AG10803 (cell line): ENCODE results near the gene UROC1.

Experiments used
- DNase-seq: peaks from one replicate; pipeline ENCODE4 v3.0.0; 2010; ENCODE audit warnings: low read depth
- H3K4me3 ChIP-seq: 2 replicates; pipeline ENCODE4 v1.5.1; 2011; ENCODE audit warnings: mild to moderate bottlenecking, low read length, control low read depth
- TF ChIP-seq, protein P1 (sequence below): conservative IDR thresholded peaks from 2 replicates; pipeline ENCODE4 v1.5.1; 2011; ENCODE audit warnings: mild to moderate bottlenecking, low read length, control low read depth, inconsistent platforms

The UROC1 gene

DNA sequence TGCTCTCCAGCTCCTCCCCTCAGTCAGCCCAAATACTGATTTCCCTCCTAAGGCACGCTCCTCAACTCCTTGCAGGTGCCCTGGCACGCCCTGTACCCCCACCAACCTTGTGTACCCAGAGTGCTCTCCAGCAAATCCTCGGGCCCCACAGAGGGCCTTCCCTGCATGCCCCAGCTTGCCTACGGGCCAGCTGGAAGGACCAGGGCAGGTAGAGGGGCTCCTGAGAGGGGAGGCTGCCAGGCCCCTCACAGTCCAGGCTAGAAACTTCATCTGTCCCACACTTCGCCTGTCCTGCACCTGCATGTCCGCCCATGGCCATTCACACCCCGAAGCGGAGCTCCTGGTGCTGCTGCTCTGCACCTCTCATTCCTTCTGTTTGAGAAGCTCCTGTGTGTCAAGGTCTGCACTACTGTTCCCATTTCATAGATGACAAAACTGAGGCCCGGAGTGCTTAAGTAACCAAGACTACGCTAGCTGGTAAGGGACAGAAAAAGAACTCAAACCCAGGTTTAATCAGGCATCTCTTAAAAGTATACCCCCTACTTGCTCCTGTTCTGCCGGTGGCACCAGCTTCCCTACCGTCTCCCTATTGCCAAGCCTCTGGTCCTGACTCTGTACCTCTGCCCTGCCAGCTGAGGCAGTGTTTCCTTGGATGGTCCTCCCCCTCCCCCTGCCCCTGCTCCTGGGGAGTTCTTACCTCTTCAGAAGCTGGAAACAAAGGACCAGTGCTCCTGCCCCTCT is 77.4 kb downstream of the UROC1 start:
- H3K4me3 ChIP-seq = no peak overlapping the region
- no peak for DNase-seq
- TF ChIP-seq, protein P1, sequence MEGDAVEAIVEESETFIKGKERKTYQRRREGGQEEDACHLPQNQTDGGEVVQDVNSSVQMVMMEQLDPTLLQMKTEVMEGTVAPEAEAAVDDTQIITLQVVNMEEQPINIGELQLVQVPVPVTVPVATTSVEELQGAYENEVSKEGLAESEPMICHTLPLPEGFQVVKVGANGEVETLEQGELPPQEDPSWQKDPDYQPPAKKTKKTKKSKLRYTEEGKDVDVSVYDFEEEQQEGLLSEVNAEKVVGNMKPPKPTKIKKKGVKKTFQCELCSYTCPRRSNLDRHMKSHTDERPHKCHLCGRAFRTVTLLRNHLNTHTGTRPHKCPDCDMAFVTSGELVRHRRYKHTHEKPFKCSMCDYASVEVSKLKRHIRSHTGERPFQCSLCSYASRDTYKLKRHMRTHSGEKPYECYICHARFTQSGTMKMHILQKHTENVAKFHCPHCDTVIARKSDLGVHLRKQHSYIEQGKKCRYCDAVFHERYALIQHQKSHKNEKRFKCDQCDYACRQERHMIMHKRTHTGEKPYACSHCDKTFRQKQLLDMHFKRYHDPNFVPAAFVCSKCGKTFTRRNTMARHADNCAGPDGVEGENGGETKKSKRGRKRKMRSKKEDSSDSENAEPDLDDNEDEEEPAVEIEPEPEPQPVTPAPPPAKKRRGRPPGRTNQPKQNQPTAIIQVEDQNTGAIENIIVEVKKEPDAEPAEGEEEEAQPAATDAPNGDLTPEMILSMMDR = no peak

DNA sequence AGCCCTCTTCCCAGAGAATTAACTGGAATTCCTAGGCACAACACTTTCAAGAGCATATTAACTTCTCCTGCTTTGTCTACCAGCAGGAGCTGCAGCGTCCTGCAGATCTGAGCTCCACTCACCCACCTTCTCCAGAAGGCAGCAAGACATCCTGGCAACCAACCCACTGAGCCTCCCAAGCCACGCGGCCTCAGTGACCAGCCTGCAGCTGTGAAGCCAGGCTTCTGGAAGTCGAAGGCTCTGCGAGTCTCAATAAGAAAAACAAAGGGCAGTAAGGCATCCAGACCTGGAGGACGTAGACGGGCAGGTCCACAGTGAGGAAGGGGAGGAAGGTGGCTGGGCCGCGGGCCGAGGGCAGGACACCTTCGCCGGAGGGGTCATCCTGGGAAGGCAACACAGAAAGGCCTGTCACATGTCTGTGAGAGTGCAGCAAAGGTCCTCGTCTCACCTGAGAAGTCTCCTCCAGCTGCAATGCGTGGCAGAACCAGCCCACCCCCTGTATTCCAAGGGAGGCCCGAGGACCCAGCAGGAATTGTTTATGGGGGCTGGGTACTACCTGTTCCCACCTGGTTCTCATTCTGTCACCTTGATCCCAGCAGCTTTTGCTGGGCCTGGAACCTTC is 78.1 kb downstream of the UROC1 start:
- TF ChIP-seq, protein P1 = no peak

DNA sequence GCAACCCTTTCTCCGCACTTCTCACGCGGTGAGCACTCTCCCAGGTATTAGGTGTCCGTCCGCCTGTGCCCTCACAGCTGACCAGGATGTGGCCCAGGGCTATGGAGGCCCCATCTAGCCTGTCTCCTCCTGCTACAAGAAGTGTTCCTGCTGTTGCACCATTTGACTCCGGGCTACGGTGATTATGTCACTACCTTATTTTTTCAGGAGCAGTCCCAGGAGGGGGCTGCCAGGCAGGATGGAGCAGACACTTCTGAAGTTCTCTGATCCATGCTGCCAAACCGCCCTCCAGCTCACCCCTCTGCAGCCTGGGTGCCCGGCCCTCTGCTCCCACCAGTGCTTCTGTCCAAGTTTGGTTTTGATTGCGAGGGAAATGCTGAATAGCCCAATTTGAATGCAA is 78.8 kb downstream of the UROC1 start:
- no peak for DNase-seq
- H3K4me3 ChIP-seq = no peak overlapping the region
- TF ChIP-seq, protein P1 = no peak

More for the DNA sequence above, 78.1 kb downstream of the UROC1 start:
- no peak overlapping the region for H3K4me3 ChIP-seq
- DNase-seq = no peak

DNA sequence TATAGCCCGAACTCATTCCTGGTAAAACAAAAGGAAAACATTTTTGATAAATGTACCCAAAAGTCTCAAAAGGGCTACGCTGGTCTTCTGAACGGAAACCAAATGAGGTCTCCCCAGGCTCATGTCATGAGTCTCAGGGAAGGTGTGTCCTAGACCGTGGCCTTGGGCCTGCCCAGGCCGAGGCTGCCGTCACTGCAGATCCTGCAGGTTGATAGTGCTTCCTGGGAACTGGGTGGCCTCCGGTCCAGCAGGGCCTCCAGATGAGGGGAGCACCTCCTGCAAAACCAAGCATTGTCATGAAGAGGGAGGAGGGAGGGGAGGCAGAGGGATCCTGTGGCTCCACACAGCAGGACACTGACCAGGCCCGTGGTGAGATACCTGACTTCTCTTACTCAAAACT is 79.4 kb downstream of the UROC1 start:
- TF ChIP-seq, protein P1 = no peak
- DNase-seq = no peak

DNA sequence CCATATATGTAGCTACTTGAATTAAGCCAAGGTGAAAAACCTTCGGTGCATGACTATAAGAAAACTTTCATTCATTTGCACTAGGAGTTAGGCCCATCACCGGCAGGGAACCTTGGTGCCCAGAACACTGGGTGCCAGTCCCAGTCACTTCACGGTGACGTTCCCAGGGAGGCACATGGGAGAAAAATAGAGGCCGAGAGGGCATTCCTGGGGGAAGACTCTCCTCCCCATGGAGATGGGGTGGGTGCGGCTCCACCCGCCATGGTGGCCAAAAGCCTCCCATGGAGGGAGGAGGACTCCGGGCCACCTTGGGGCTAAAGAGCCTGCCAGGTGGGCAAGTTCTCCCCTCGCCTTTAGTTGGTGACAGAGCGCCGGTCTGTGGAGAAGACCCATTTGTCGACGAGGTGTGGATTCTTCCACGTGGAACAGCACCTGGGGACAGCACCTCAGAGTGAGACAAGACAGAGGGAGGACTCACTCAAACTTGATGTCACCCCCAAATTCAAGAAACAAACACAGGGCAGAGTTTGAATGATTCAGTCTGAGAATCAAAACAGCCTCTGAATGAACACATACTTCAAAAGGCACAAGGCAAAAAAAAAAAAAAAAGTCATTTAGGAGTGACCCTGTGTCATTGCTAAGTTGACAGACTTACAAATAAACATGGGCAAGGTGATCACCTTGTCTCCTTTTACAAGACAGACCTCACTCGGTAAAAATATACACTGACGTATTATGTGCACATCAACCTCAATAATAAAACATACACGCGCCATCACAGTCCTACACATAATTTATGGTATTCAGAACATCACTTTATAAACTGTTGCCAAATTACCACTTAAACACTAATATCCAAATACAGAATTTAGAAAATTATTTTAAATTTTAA is 80.5 kb downstream of the UROC1 start:
- H3K4me3 ChIP-seq = no peak overlapping the region
- TF ChIP-seq, protein P1 = no peak

More for the DNA sequence above, 79.4 kb downstream of the UROC1 start:
- H3K4me3 ChIP-seq = no peak overlapping the region

DNA sequence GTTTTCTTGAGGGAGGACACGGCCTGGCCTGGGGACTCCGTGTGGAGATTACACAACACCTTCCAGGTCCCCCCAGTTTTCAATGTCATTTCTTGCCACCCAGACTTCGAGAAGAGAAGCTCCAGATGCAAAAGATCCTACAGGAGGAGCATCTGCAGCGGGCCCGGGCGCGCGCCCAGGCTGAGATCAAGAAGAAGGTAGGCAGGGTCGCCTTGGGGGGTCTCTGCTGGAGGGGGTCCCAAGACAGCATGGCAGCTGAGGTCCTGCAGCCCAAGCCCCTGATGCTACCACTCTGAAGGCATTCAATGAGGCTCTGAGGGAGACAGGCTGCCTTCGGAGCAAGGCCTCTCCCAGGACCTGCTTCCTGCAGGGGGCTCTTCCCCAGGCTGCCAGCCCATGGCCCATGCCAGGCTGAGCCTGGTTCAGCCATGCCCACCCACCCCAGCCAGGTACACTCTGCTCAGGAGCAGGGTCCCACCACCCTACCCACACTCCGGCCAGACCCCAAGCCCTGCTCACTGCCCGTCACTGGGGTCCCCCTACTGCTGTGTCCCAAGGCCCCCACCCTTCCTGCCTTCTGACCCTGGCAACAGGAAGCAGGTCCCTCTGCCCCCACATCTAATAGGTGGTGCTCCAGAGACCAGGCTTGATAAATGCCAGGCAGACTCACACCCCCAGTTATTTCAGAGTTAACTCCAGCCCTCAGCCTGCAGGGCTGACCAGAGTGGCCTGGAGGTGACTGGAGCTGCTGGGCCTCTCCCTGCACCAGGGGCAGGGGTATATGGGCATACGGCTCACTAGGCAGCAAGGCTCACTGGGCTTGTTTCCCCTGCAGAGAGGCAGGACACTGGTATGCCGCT is 81.9 kb downstream of the UROC1 start:
- no peak for DNase-seq
- no peak overlapping the region for H3K4me3 ChIP-seq
- TF ChIP-seq, protein P1 = no peak

More for the DNA sequence above, 80.5 kb downstream of the UROC1 start:
- DNase-seq = no peak
